Adrenal gland (tissue), 12 donors: ENCODE results near the gene KCNK7. TPM values are rescaled to one million over a fixed set of nuclear protein-coding genes. Genes with fewer than 3 reads are reported as not detected.
A peak's percentile ranks its signal among the peaks of the same experiment; 100 is the strongest.

ENCODE experiments used
- DNase-seq, 7 donors: peaks; one replicate each; pipeline ENCODE4 v3.0.0-alpha.2; 2019 to 2020
- H3K27ac ChIP-seq, 5 donors: fragments of 200-600 bp; sonication (generic) in 4 of 5; 1 replicate in 3 of 5; 2 replicates in 2 of 5; pipeline versions ENCODE4 v1.5.1 to v1.8.0; 2016 to 2020; ENCODE audit warnings: mild to moderate bottlenecking in 1 of 5
- H3K27me3 ChIP-seq: fragments of 200-600 bp; 2 replicates; pipeline ENCODE4 v1.8.0; 2021
- H3K36me3 ChIP-seq, 2 donors: fragments of 200-600 bp; replicated peaks in 1 of 2; 1 replicate in 1 of 2; 2 replicates in 1 of 2; pipeline versions ENCODE4 v1.5.1 to v1.8.0; 2018 to 2022
- H3K4me1 ChIP-seq, 2 donors: fragments of 200-600 bp; replicated peaks in 1 of 2; 1 replicate in 1 of 2; 2 replicates in 1 of 2; pipeline versions ENCODE4 v1.5.1 to v1.8.0; 2018 to 2021
- H3K4me3 ChIP-seq, 4 donors: fragments of 200-600 bp; sonication (generic) in 3 of 4; one replicate each; pipeline ENCODE4 v1.5.1; 2016 to 2018
- H3K9me3 ChIP-seq, 3 donors: fragments of 200-600 bp; sonication (generic) in 1 of 3; replicated peaks in 1 of 3; 1 replicate in 2 of 3; 2 replicates in 1 of 3; pipeline versions ENCODE4 v1.5.1 to v1.8.0; 2016 to 2021
- POLR2A ChIP-seq, 2 donors: fragments of 450-650 bp; IDR thresholded peaks; one replicate each; pipeline ENCODE4 v1.6.1; 2017; ENCODE audit warnings: antibody characterized with exemption in 2 of 2, mild to moderate bottlenecking in 2 of 2, moderate library complexity in 1 of 2
- WGBS, 4 donors: extraction: QIAGEN DNeasy Blood & Tissue Kit in 2 of 4; methylation state at CpG; one replicate each; pipeline versions ENCODE4 v1.1.5 to v1.1.7; 2013 to 2017; 5-methylcytosine and 5-hydroxymethylcytosine counted together
- intact Hi-C, 2 donors: fragments of 100-400 bp; cut with DNase I; formaldehyde crosslinking; loops; one replicate each; pipeline versions ENCODE4 v1.14.1 to v1.15.0; 2022 to 2023
- polyA plus RNA-seq, 3 donors: library from polyadenylated mRNA; stranded (reverse); fragments of 200-250 nt in 2 of 3; fragments of 350-450 nt in 1 of 3; fragmentation: Illumina TruSeq in 1 of 3; extraction: RNeasy Lipid Tissue Mini Kit (QIAGEN cat#74804) in 1 of 3; gene quantifications; one replicate each; pipeline ENCODE4 v1.2.3, GENCODE V29; 2013 to 2014
- total RNA-seq, 9 donors: library from RNA; depleted of rRNA in 4 of 9; stranded (reverse); fragments of >200 nt in 4 of 9; fragments of 120-200 nt in 1 of 9; fragmentation: NEBNext Ultra II Directional in 1 of 9; extraction: Animal tissue kit (Norgen Biotek cat#: 25700) in 1 of 9; gene quantifications; one replicate each; pipeline versions ENCODE4 v1.1.0 to v1.2.4, GENCODE V29; 2013 to 2023
- TF ChIP-seq, protein P1 (sequence below), 6 experiments: fragments of 450-650 bp in 4 of 6; fragments of 200-600 bp in 2 of 6; sonication (generic) in 1 of 6; IDR thresholded peaks; 1 replicate in 5 of 6; 2 replicates in 1 of 6; pipeline versions ENCODE4 v1.5.1 to v1.8.0; 2016 to 2021; ENCODE audit warnings: antibody characterized with exemption in 6 of 6, mild to moderate bottlenecking in 2 of 6, moderate library complexity in 1 of 6
- donor health status: healthy with polysubstance abuse.
- donor health status: Bipolar disorder and iron deficiency.
- donor health status: DM: yes; HTN: yes; CAD: no.
- donor health status: DM: no; HTN: no; CAD: no.
- donor health status: DM: no; HTN: no; CAD: no.
- donor health status: DM: yes; HTN: yes; CAD: no.

The KCNK7 gene
- total and polyA plus RNA-seq, 12 donors = 0.06 to 12.5 (median 0.57) TPM; not detected in 5

GRCh38 chr11:65559535-65559934 is 36.1 kb downstream of the KCNK7 start:
- Histone ChIP-seq H3K9me3 (no peaks in the 10 kb centered on the region), H3K4me1 (peaks cover 40 to 58% of the 10 kb centered on the region in 2 donors), H3K4me3 (no peak overlapping the region), H3K36me3 (no peaks in the 10 kb centered on the region), H3K27ac (peak overlapping the region in 4 of 5 donors; percentile 86 to 96 (median 90)), H3K27me3 (no peaks in the 10 kb centered on the region)
- WGBS, 4 donors = 56 to 80% (median 66%) methylated on average over 1 to 5 of the region's 5 CpGs
- TF ChIP-seq POLR2A (IDR thresholded peaks at IDR 0.05) = no peak
- TF ChIP-seq, protein P1, sequence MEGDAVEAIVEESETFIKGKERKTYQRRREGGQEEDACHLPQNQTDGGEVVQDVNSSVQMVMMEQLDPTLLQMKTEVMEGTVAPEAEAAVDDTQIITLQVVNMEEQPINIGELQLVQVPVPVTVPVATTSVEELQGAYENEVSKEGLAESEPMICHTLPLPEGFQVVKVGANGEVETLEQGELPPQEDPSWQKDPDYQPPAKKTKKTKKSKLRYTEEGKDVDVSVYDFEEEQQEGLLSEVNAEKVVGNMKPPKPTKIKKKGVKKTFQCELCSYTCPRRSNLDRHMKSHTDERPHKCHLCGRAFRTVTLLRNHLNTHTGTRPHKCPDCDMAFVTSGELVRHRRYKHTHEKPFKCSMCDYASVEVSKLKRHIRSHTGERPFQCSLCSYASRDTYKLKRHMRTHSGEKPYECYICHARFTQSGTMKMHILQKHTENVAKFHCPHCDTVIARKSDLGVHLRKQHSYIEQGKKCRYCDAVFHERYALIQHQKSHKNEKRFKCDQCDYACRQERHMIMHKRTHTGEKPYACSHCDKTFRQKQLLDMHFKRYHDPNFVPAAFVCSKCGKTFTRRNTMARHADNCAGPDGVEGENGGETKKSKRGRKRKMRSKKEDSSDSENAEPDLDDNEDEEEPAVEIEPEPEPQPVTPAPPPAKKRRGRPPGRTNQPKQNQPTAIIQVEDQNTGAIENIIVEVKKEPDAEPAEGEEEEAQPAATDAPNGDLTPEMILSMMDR (IDR thresholded peaks at IDR 0.05) = no peak
- no peak for DNase-seq
- intact Hi-C loops = no loop called here

DNA sequence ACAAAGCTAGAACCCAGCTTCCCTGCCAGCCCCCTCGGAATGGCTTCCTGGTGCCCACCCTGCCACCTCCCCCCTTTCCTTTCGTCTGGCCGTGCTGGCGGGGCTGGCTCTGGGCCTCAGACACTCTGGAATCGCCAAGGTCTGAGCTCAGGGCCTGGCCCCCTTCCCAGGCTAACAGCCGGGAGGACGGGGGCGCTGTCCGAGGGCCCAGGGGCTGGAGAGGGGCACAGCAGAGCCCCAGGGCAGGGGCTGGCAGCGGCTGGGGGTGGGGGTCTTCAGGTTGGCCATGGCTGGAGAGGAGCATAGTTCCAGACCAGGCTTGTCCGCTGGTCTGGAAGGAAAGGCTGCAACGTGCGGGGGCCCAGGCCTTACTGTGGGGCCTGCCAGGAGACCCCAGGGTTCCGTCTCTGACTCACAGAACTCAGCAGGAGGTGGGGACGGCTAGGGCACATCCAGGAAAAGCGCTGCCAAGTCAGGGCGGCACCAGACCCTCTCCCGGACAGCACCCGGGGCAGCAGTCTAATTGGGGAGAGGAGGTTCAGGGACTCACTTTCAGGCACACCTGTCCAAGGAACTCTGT is 36.6 kb downstream of the KCNK7 start:
- 24 to 71% (median 32%) methylated on average over 5 to 19 of the region's 19 CpGs for WGBS, 4 donors
- Histone ChIP-seq H3K4me1 (peaks cover 40 to 61% of the 10 kb centered on the region in 2 donors), H3K9me3 (no peaks in the 10 kb centered on the region), H3K36me3 (peaks cover 0 to under 1% of the 10 kb centered on the region in 2 donors), H3K27ac (peak overlapping the region; percentile 86 to 96 (median 88)), H3K27me3 (no peaks in the 10 kb centered on the region), H3K4me3 (peak overlapping the region in 1 of 4 donors; percentile 82)
- intact Hi-C loops = no loop called here
- TF ChIP-seq, protein P1 (IDR thresholded peaks at IDR 0.05) = no peak
- no peak for TF ChIP-seq POLR2A (IDR thresholded peaks at IDR 0.05)
- DNase-seq = peak in 5 of 7 donors; percentile 66 to 76 (median 69)

DNA sequence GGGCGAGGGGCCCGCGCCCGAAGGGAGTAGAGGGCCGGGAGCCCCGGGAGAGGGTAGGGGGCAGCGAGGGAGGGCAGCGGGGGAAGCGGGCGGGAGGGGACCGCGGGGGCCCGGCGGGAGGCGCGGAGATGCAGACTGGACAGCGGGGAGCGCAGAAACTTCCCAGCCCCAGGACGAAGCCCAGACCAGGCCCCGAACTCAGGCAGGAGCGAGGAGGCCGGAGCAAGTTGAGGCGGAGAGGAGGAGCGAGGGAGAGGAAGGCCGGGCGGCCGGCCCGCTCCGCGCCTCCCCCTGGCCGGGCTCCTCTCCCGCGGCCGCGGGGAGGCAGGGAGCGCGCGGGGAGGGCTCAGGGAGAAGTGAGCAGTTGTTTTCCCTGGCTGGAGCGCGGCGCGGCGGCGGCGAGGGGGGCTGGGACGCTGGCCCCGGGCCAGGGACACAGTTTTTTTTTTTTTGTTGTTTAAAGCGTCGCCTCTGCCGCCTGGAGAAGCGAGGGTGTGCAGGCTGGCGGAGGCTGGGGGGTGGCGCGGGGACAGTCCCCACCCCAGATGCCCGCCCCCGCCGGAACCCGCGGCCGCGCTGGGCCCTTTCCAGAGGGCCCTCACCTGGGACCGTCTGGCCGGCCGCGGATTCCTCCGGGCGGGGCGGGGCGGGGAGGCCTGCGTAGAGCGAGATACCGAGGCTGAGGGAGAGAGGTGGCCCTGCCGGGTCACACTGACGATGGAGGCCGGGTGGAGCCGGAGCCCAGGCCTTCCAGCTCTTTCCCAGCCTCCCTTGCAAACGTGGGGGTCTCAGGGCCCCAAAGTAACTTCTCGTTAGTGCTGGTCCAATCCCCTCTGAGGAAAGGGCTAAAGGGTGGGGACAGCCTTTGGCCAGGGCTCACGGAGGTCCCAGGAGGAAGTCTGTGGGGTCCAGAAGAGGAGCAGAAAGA is 37.3 kb downstream of the KCNK7 start, which contains the start of gene LTBP3:
LTBP3 (minus strand) TSS at position 358 of the 928 bp plus-strand sequence. CDS start 400 bp downstream, outside the sequence.
- no peaks in the 10 kb centered on the region for H3K9me3 ChIP-seq
- H3K4me1 ChIP-seq = peaks cover 40 to 61% of the 10 kb centered on the region in 2 donors
- WGBS, 4 donors = 0 to 1% (median 0%) methylated on average over 1 to 79 of the region's 79 CpGs
- no peaks in the 10 kb centered on the region for H3K27me3 ChIP-seq
- peaks cover 0 to 7% of the 10 kb centered on the region in 2 donors for H3K36me3 ChIP-seq
- TF ChIP-seq POLR2A (IDR thresholded peaks at IDR 0.05) = peak in 1 of 2 donors; percentile 56
- TF ChIP-seq, protein P1 (IDR thresholded peaks at IDR 0.05) = no peak
- intact Hi-C loops = no loop called here
- H3K27ac ChIP-seq = peak within 1 kb of the TSS; percentile 86 to 96 (median 88)
- peak; percentile 82 to 88 (median 86) for DNase-seq
- peak within 1 kb of the TSS in 2 of 4 donors; percentile 44 to 82 for H3K4me3 ChIP-seq
